ENCODE data around the gene NELL2. TPM values are rescaled to one million over a fixed set of nuclear protein-coding genes. Genes with fewer than 3 reads are reported as not detected.
"Not testable (repeated sequence)": the region's sequence is repeated elsewhere in the genome, so short reads cannot be mapped to it uniquely, and the experiment has no call there.

The NELL2 gene
- total RNA-seq (2014; rRNA removed; shearing (Covaris generic)), result 6.7 and 9.2 TPM in 2 replicates

- DNase-seq (ENCODE audit: low spot score), result peak; percentile 27
Measured at GRCh38 chr12:44875954-44876543, at the start of gene NELL2. NELL2 (minus strand) TSS chr12:44876315; CDS start chr12:44875869, 446 bp downstream.

- no peak for DNase-seq (ENCODE audit: low spot score)
Measured at GRCh38 chr12:44921736-44922135, 45.6 kb upstream of the NELL2 start.

DNA sequence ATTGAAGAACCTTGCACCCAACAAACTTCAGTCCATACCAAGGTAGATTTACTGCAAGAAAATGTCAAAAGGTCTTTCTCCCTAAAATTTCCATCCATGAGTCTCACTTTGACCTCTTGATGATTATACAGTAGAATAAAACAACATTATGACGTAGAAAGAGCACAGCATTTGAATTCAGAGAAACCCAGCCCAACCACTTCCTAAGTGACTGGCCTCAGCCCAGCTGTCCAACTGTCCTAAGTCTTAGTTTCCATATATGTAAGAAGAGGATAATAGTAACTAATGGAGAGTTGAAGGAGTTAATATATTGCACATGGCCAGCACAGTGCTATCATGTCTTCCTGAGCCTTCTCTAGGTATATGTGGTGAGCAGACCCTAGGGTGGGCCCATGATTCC is 41.0 kb upstream of the NELL2 start:
- DNase-seq (ENCODE audit: low spot score), result no peak

DNA sequence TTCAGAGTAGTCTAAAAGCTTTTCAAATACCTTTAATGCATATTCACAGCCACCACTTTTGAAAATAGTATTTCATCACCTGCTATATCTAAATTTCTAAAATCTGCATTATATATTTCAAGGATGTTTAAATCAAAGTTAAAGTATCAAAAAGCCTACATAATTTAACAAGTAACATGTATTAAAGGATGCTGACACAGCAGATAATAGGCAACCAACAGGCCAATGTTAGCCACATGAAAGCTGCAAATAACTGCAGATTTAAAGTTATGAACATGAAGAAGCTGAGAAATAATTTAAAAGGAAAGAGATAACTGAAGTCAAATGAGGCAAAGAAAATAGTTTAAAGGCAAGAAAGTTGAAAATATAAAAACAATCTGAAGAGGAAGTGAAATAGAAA is 39.8 kb upstream of the NELL2 start:
- DNase-seq (ENCODE audit: low spot score), result no peak

DNA sequence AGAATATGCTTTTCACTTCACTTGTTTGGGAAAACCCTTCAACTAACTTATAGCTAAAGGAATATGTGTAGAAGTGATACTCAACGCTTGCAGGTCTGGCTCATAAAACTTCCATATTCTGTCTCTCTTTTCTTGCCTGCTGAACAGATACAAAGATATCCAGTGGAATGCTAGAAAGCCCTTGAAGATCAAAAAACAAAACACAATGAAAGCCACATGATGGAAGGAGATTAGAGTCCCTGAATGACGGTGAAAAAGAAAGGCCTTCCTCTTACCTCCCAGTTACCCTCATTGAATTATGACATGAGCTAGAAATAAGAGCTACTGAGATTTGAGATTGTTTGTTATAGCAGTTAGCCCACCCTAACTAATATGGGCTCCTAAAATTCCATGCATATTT is 28.2 kb upstream of the NELL2 start:
- no peak for DNase-seq (ENCODE audit: low spot score)

DNA sequence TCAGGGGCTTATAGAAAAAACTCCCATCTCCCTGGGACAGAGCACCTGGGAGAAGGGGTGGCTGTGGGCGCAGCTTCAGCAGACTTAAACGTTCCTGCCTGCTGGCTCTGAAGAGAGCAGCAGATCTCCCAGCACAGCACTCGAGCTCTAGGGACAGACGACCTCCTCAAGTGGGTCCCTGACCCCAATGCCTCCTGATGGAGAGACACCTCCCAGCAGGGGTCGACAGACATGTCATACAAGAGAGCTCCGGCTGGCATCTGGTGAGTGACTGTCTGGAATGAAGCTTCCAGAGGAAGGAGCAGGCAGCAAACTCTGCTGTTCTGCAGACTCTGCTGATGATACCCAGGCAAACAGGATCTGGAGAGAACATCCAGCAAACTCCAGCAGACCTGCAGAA is 22.0 kb upstream of the NELL2 start:
- DNase-seq (ENCODE audit: low spot score), result not testable (repeated sequence)

- no peak for DNase-seq (ENCODE audit: low spot score)
Measured at GRCh38 chr12:44889926-44890325, 13.8 kb upstream of the NELL2 start.

DNA sequence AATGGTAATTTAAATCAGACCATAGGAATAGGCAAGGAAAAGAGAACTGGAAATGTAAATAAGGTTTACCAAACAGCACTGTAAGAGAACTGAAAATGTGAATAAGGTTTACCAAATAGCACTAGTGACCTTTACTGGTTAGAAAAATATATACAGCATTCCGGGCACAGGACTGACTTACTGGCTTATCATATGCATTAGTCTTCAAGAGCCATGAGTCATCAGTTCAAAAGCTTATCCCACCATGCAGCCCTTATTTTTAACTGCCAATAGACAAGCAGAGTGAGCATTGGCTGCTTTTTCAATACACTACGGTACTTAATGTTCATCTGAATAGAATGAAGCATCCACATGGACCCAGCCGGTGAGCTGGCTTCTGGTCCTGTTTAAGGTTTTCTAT is 13.0 kb upstream of the NELL2 start:
- peak; percentile 21 for DNase-seq (ENCODE audit: low spot score)

DNA sequence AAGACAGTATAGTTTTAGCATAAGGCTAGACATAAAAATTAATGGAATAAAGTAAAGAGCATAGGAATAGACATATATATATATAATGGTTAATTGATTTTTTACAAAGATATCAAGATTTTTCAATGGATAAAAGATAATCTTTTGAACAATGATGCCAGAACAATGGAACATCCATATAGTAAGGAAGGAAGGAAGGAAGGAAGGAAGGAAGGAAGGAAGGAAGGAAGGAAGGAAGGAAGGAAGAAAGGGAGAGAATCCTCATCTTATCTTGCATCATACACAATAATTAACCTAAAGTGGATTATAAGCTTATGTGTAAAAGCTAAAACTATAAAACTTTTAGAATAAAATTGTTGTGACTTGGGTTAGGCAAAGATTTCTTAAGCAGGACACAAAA is 9.8 kb upstream of the NELL2 start:
- DNase-seq (ENCODE audit: low spot score), result no peak

- no peak for DNase-seq (ENCODE audit: low spot score)
Measured at GRCh38 chr12:44881197-44881596, 5.1 kb upstream of the NELL2 start.

DNA sequence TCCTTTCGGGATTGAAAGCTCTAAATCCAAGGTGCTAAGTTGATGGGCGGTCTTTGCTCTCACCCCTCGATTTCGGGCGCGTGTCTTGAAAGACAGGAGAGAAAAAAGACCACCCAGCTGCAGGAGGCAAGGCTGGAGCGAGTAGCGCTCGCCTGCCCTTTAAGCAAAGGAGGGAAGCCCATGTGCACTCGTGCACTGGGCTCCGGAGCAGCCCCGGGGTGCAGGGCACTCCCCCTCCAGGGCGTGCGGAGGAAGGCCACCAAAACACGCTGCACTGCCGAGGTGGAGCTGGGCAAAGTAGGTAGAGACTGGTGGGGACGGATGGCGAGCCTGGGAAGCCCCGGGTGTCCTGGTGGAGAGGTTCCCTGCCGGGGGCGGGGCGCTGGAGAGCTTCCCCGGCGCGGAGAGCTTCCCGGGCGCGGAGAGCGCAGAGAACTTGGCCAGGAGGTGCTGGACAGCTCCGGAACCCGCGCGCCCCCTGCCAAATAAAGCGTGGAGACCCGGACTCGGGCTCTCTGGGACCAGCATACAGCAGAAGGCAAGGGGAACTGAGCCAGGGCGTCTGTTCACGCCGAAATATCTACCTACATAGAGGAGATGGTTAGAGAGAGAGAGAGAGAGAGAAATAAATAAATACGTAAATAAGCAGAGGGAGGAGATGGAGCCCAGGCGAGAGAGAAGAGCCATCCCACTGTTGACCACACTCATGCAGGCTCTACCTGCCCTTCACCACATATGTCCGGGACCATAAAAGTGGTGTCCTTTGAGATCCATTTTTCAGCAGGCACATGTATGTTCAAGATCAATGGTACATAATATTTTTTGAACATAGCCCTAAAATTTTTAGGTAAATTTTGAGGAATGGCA is 662 bp upstream of the NELL2 start:
- DNase-seq (ENCODE audit: low spot score), result peak; percentile 5

DNA sequence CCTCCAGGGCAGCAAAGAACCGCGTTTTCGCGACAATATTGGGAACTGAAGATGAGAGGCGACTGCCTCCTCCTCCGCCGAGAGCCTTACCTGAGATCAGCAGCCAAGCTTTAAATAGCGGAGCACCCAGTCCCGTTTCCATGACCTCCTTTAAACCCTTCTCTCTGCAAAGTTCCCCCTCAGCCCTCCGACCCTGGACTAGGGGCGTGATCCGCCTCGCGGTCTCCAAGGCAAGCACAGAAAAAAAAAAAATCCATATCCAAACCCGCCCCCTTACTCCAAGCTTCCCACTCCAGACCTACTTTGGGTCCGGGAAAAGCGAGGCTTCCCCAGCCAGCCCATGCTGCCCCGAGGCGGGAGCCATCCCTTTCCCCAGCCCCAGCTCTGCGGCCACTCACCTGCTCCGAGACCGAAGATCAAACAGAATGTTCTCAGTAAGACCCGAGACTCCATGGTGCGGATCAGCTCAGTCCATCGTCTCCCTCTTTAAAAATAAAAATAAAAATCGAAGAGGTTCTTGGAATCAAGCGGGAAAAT is 630 bp downstream of the NELL2 start:
- DNase-seq (ENCODE audit: low spot score), result no peak

DNA sequence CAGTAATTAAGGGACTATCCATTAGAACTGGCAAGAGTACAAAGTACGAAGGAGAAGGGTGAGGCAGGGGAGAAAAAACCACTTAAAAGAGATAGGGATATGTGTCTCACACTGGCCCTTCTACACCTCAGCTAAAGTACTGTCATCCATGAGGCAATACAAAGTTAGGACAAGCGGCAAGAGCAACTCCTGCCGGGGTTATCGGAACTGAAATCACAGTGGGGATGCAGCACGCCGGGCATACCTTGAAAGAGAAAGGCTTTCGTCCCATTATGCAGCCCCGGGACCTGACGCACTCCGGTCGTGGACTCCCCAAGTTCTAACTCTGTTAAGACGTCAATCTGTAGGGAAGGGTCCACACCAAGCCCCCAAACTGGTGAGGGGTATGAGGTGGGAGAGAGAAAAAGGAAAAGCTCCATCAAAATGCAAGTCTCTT is 1.1 kb downstream of the NELL2 start:
- DNase-seq (ENCODE audit: low spot score), result no peak

DNA sequence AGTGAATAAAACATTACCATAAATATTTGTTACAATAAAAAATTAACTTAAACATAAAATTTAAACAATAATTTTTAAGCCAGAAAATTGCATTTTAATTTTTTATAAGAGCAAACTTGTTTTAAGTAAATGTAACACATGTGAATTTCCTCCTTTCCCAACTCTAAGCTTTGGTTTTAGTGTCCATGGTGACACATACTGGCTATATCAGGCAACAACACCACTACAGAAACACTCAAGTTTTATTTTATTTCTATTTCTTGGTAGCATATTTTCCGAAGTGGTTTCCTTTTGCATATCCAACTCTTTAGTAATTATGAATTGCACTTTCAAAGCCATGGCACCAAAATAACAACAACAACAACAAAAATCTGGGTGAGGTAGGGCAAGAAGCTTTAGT is 2.2 kb downstream of the NELL2 start:
- DNase-seq (ENCODE audit: low spot score), result peak; percentile 25

- no peak for DNase-seq (ENCODE audit: low spot score)
Measured at GRCh38 chr12:44869503-44869902, 6.6 kb downstream of the NELL2 start.

DNA sequence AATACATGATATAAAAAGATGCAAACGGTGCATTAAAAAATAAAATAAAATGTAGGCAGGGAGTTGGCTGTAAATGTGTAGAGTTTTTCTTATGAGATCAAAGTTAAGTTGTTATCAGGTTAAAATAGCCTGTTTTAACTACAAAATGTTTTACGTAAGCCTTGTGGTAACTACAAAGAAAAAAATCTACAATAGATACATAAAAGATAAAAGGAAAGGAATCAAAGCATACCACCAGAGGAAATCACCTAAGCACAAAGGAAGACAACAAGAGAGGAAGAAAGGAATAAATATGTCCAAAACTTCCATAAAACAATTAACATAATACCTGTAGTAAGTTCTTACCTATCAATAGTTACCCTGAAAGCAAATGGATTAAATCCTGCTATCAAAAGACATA is 12.2 kb downstream of the NELL2 start:
- no peak for DNase-seq (ENCODE audit: low spot score)

- DNase-seq (ENCODE audit: low spot score), result no peak
Measured at GRCh38 chr12:44859998-44860689, 16.0 kb downstream of the NELL2 start.

- no peak for DNase-seq (ENCODE audit: low spot score)
Measured at GRCh38 chr12:44858226-44858855, 17.8 kb downstream of the NELL2 start.

- no peak for DNase-seq (ENCODE audit: low spot score)
Measured at GRCh38 chr12:44852483-44852882, 23.6 kb downstream of the NELL2 start.

DNA sequence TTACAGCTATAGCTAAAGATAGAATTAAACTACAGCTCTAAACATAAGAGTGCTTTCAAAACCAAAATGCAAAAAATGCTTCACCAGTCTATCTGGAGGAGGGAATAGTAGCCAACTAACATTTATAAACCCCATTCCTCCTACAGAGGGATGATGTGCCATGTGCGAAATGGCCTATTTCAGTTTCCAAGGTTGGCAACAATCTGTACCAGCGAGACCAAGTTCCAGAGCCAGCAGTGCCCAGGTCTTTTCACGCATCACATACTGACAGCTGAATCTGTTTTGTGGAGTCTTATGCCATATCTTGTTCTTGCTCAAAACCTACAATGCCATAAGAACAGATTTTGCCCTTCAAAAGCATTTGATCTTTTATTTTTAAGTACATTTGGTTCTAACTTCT is 24.5 kb downstream of the NELL2 start:
- no peak for DNase-seq (ENCODE audit: low spot score)

- DNase-seq (ENCODE audit: low spot score), result no peak
Measured at GRCh38 chr12:44848703-44849085, 27.4 kb downstream of the NELL2 start.
